GM18868 (cell line): Measurements from ENCODE around the gene ANKRD35.
"Not testable (repeated sequence)": the region's sequence is repeated elsewhere in the genome, so short reads cannot be mapped to it uniquely, and the experiment has no call there.

Experiments used
- ATAC-seq: cut with Tn5 transposase; IDR thresholded peaks from one replicate; pipeline ENCODE4 v1.9.1; 2021; ENCODE audit warnings: mild to moderate bottlenecking, moderate library complexity; ENCODE audit not compliant: unreplicated experiment

ANKRD35 gene

GRCh38 chr1:145858901-145859490 lies 26.7 kb downstream of the ANKRD35 start, which contains the start of gene PIAS3:
Gene PIAS3, minus strand, starts transcription at chr1:145859081. Its CDS starts 91 bp downstream, at chr1:145858990.
- ATAC-seq = peak; percentile 89

GRCh38 chr1:145858238-145858900 lies 27.3 kb downstream of the ANKRD35 start:
- ATAC-seq = peak; percentile 7

- no peak for ATAC-seq
Measured at GRCh38 chr1:145857170-145857569, 28.5 kb downstream of the ANKRD35 start.

GRCh38 chr1:145855426-145855948 lies 30.2 kb downstream of the ANKRD35 start:
- no peak for ATAC-seq

GRCh38 chr1:145849356-145850160 lies 36.1 kb downstream of the ANKRD35 start:
- no peak for ATAC-seq

- no peak for ATAC-seq
Measured at GRCh38 chr1:145847827-145848226, 37.8 kb downstream of the ANKRD35 start.

- no peak for ATAC-seq
Measured at GRCh38 chr1:145846201-145846612, 39.5 kb downstream of the ANKRD35 start.

GRCh38 chr1:145845514-145846161 lies 40.0 kb downstream of the ANKRD35 start, which contains the start of gene NUDT17:
Gene NUDT17, plus strand, starts transcription at chr1:145845630. Its CDS starts 11 bp downstream, at chr1:145845641.
- peak; percentile 56 for ATAC-seq

GRCh38 chr1:145845144-145845513 lies 40.5 kb downstream of the ANKRD35 start:
- ATAC-seq = peak; percentile 79

- ATAC-seq = no peak
Measured at GRCh38 chr1:145843031-145843430, 42.6 kb downstream of the ANKRD35 start.

- no peak for ATAC-seq
Measured at GRCh38 chr1:145837656-145838055, 48.0 kb downstream of the ANKRD35 start.

- ATAC-seq = not testable (repeated sequence)
Measured at GRCh38 chr1:145830810-145831209, 54.9 kb downstream of the ANKRD35 start.

- no peak for ATAC-seq
Measured at GRCh38 chr1:145828367-145829026, 57.2 kb downstream of the ANKRD35 start.

GRCh38 chr1:145827966-145828365 lies 57.7 kb downstream of the ANKRD35 start:
- ATAC-seq = no peak

GRCh38 chr1:145826030-145826429 lies 59.6 kb downstream of the ANKRD35 start:
- ATAC-seq = no peak

- no peak for ATAC-seq
Measured at GRCh38 chr1:145824499-145824842, 61.2 kb downstream of the ANKRD35 start.

GRCh38 chr1:145823565-145824498 lies 61.8 kb downstream of the ANKRD35 start, which contains the start of the genes POLR3C and RNF115:
Gene POLR3C, plus strand, starts transcription at chr1:145824200. Its CDS starts 1,577 bp downstream, at chr1:145825777.
Gene RNF115, minus strand, starts transcription at chr1:145824095. Its CDS starts 222 bp downstream, at chr1:145823873.
- ATAC-seq = peak; percentile 91

GRCh38 chr1:145822779-145823331 lies 62.8 kb downstream of the ANKRD35 start:
- not testable (repeated sequence) for ATAC-seq

GRCh38 chr1:145818095-145818494 lies 67.6 kb downstream of the ANKRD35 start:
- ATAC-seq = not testable (repeated sequence)
